Fibroblast of pulmonary artery (primary cell): Measurements from ENCODE around the gene HOXB4.
"Not testable (repeated sequence)": the region's sequence is repeated elsewhere in the genome, so short reads cannot be mapped to it uniquely, and the experiment has no call there.

Source experiments
- DNase-seq: peaks from one replicate; pipeline ENCODE4 v3.0.0-alpha.2; 2010; ENCODE audit warnings: low read depth
- H3K4me3 ChIP-seq: replicated peaks from 2 replicates; pipeline ENCODE4 v1.5.1; 2011; ENCODE audit warnings: low read depth, mild to moderate bottlenecking, control low read depth, low read length, moderate library complexity
- TF ChIP-seq, protein P1 (sequence below): IDR thresholded peaks from 2 replicates; pipeline ENCODE4 v1.5.1; 2011; ENCODE audit warnings: mild to moderate bottlenecking, control low read depth, low read length, inconsistent platforms; ENCODE audit errors: missing control alignments

Gene HOXB4

DNA sequence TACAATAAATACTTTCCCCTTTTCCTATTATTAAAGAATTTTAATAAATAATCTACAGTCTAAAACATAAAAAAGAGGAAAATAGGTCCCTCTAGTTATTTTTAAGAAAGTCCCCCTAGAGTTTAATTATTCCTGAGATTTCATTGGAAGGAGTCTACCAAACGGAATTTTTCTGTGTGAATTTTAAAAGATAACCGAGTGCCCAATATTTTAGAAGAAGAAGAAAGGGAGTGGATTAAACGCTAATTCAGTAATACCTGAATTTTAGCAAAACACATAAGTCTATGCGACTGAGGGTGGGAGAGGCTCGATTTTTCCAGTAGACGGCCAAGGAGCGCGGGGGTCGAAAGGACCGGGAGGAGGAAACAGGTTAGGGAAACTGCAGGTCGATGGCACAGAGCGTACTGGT is 35.4 kb downstream of the HOXB4 start:
- TF ChIP-seq, protein P1, sequence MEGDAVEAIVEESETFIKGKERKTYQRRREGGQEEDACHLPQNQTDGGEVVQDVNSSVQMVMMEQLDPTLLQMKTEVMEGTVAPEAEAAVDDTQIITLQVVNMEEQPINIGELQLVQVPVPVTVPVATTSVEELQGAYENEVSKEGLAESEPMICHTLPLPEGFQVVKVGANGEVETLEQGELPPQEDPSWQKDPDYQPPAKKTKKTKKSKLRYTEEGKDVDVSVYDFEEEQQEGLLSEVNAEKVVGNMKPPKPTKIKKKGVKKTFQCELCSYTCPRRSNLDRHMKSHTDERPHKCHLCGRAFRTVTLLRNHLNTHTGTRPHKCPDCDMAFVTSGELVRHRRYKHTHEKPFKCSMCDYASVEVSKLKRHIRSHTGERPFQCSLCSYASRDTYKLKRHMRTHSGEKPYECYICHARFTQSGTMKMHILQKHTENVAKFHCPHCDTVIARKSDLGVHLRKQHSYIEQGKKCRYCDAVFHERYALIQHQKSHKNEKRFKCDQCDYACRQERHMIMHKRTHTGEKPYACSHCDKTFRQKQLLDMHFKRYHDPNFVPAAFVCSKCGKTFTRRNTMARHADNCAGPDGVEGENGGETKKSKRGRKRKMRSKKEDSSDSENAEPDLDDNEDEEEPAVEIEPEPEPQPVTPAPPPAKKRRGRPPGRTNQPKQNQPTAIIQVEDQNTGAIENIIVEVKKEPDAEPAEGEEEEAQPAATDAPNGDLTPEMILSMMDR, result no peak
- H3K4me3 ChIP-seq, result peak overlapping the region; percentile 80
- no peak for DNase-seq

DNA sequence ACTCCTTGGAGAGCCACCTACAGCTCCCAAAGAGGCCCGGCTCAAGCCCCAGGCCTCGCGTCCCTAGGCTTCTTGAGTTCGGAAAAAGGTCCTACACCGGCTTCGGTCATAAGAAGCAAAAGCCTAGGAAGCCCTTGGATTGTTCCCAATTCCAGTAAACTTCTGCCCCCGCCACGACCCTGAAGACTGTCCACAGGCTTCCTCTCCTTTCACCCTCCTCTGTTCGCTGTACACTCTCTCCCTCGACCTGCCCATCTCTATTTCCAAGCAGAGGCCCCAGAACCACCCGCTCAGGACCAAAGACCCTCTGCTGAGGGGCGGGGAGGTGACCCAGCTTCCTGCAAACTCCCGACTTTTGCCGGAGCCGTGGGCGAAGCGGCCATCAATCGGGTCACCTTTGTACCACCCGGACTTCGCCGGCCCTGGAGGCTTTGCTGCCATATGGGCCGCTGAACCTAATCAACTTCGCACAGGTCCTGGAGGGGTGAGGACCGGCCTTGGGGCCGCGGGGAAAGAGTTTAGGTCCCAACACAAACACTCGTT is 36.0 kb downstream of the HOXB4 start:
- H3K4me3 ChIP-seq, result peak overlapping the region; percentile 80
- TF ChIP-seq, protein P1, result no peak
- DNase-seq, result peak; percentile 51

DNA sequence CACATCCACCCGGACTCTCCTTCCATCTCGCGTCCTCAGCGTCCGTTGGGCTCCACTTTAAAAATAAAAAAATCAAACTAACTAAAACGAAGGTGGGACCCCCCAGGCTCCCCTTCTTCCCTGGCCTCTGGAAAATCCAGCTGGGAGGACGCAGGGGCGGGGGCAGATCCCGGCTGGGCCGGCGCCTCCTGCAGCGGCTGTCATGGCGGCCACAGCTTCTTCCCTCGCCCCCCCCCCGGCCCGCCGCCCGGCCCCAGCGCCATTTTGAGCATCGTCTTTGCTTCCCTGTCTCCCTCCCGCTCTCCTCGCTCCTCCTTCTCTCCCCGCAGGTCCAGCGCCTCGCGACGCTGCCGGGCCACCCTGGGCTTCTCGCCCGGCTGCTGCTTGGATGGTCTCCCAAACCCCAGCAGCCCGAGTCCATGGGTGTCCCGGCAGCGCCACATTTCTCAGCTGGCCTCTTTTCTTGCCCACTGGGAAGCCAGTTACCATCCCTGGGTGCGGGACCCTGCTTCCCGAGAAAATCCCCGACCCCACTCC is 36.5 kb downstream of the HOXB4 start:
- H3K4me3 ChIP-seq, result peak overlapping the region; percentile 80
- TF ChIP-seq, protein P1, result no peak
- peak; percentile 75 for DNase-seq

DNA sequence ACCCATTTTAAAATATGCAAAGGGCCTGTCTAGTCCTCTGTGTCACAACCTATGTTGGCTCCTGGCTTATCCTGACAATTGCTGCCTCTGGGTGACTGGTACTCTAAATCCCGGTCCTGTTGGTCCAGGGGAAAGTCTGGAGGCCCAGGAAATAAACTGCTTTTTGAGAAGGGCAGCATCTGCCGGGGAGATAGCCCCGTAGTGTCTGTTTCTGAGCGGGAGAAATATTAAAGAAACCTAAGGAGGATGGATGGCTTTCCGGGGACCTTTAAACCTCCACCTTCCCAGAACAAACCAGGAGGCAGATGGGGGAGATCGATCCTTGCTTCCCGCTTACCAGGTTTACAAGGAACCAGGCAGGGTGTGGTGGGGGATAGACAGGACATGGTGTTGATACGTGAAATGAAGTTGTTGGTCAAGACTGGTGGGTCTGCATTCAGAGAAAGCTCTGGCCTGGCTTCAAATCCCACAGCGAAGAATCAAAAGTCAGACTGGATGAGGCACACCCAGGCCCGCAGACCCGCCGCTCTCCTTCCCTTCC is 37.0 kb downstream of the HOXB4 start:
- TF ChIP-seq, protein P1, result no peak
- peak overlapping the region; percentile 80 for H3K4me3 ChIP-seq
- no peak for DNase-seq

DNA sequence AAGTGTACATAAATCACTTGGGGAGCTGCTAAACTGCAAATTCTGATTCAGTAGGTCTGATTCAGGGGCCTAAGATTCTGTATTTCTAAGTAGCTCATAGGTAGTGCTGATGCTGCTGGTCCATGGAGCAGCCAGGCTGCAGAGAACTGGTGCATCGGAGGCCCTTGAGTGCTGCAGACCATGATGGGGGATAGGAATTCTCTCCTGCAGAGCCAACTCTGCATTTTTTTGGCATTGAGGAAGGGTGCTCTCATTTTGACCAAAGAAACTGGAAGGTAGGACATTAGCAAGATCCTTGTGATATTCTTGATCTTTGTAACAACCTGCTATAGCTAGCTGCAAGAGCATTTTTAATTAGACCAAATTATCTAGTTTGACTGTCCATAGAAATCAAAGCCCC is 37.9 kb downstream of the HOXB4 start:
- no peak for DNase-seq
- no peak overlapping the region for H3K4me3 ChIP-seq

DNA sequence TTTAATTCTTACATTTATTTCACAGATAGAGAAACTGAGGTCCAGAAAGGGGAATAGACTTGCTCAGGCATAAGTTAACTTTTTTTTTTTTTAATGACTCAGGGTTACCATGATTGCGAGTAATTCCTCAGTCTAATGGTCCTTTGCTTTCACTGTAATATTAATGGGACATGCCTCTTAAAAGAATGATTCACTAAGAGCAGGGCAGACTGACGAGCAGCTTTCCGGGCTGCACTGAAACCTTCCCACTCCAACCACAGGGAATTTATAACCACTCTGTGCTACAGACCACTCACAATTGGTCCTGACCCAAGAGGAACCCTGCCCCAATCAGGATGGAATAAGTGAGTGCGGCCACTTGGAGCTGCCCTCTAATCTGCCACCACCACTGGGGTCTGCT is 39.0 kb downstream of the HOXB4 start:
- TF ChIP-seq, protein P1, result no peak
- H3K4me3 ChIP-seq, result no peak overlapping the region
- peak; percentile 68 for DNase-seq

More for the DNA sequence above, 37.9 kb downstream of the HOXB4 start:
- TF ChIP-seq, protein P1, result no peak

DNA sequence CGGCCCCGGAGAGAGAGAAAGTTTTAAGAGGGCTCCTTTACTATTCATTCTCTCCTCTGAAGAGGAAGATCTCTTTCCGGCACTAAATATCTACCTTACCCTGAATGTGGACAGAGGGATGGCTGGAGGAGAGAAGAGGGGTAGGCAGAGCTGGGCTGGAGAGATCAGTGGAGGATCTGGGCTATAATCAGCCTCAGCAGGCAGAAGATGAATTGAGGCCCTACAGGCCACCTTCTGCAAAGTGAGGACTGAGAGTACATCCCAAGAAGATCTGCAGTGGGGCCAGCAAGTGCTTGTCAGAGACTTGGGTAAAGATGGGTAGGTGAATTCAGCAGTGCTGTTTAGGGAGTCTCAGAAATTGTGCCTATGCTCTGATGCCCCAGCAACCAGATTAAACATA is 40.8 kb downstream of the HOXB4 start:
- H3K4me3 ChIP-seq, result no peak overlapping the region
- TF ChIP-seq, protein P1, result no peak
- no peak for DNase-seq

DNA sequence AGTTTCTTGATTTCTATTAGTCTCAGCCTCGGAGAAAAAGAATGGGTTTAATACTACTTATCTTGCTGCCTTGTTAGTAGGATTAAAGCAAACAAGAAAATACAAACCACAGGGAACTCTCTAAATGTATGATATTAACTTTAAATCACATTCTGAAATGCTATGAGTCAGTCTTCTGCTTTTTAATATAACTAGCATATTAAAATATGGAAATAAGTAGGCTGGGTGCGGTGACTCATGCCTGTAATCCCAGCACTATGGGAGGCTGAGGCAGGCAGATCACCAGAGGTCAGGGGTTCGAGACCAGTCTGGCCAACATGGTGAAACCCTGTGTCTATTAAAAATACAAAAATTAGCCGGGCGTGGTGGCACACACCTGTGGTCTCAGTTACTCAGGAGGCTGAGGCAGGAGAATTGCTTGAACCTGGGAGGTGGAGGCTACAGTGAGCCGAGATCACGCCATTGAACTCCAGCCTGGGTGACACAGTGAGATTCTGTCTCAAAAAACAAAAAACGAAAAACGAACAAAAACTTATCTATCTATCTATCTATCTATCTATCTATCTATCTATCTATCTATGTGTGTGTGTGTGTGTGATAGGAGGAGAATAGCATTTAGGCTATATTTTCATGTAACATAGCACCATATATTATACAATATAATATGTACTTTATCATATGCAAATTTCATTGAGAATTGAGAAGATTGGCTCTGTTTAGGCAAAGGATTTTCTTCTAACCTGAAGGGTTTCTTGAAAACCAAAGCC is 42.2 kb downstream of the HOXB4 start:
- not testable (repeated sequence) for DNase-seq, H3K4me3 ChIP-seq
